GM21619 (cell line): ENCODE measurements around the gene NTSR1.

ENCODE experiments used
- ATAC-seq: cut with Tn5 transposase; IDR thresholded peaks from one replicate; pipeline ENCODE4 v1.9.1; 2021; ENCODE audit not compliant: unreplicated experiment

Gene NTSR1

DNA sequence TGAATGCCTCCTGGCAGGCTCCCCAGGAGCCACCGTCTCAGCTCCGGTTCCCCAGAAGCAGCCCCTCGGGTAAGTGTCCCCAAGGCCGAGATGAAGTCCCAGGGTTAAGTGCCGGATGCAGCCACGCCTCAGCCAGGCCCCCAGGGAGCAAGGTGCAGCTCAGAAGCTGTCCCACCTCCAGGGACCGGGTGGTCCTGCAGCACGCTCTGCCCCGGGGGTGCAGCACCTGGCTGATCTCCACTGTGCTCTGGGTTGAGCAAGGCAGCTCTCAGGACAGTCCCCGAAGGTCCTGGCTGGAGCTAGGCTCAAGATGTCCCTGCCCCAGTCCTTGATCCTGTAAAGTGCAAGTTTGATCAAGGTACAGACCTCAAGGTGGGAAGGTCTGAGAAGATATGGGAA, 15.1 kb upstream of the NTSR1 start:
- ATAC-seq, result no peak

- no peak for ATAC-seq
These were observed 14.5 kb upstream of the NTSR1 start for GRCh38 chr20:62694106-62694505.

GRCh38 chr20:62694868-62695267, 13.8 kb upstream of the NTSR1 start:
- ATAC-seq, result no peak

- no peak for ATAC-seq
These were observed 12.9 kb upstream of the NTSR1 start for GRCh38 chr20:62695448-62696414.

DNA sequence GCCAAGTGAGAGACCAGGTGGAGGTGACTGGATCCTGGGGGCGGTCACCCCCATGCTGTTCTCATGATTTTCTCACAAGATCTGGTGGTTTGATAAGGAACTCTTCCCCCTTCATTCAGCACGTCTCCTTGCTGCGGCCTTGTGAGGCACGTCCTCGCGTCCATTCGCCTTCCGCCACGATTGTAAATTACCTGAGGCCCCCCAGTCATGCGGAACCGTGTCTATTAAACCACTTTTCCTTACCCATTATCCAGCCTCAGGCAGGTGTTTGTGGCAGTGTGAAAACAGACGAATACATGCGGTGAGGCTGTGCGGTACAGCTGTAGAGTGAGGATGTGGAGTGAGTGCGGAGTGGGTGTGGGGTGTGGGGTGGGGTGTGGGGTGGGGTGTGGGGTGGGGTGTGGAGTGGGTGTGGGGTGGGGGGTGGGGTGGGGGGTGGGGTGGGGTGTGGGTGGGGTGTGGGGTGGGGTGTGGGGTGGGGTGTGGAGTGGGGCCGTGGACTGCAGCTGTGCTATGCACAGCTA, 12.1 kb upstream of the NTSR1 start:
- no peak for ATAC-seq

GRCh38 chr20:62696989-62697388, 11.6 kb upstream of the NTSR1 start:
- ATAC-seq, result no peak

- ATAC-seq, result no peak
These were observed 11.1 kb upstream of the NTSR1 start for GRCh38 chr20:62697468-62697912.

- no peak for ATAC-seq
These were observed 10.4 kb upstream of the NTSR1 start for GRCh38 chr20:62698231-62698630.

GRCh38 chr20:62699296-62699695, 9.3 kb upstream of the NTSR1 start:
- ATAC-seq, result no peak

DNA sequence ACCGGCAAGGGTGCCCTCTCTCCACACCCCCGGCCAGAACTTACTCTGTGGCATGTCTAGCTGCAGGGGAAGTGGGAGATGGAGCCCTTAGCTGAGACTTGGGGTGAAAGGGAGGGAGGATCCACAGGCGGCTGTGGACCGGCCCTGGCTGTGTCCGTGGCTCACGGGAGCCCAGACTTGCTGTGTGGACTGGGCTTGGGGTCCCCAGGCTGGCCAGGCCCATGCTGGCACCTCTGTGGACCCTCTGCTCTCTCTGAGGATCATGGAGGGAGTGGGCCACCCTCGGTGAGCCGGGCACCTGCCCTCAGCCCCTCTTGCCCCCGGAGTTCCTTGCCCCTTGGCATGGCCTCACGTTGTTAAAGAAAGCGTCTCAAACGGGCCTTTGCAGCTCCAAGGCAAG, 8.9 kb upstream of the NTSR1 start:
- ATAC-seq, result no peak

- ATAC-seq, result no peak
These were observed 8.2 kb upstream of the NTSR1 start for GRCh38 chr20:62700261-62700930.

- no peak for ATAC-seq
These were observed 7.2 kb upstream of the NTSR1 start for GRCh38 chr20:62701161-62702012.

GRCh38 chr20:62702013-62702300, 6.7 kb upstream of the NTSR1 start:
- no peak for ATAC-seq

DNA sequence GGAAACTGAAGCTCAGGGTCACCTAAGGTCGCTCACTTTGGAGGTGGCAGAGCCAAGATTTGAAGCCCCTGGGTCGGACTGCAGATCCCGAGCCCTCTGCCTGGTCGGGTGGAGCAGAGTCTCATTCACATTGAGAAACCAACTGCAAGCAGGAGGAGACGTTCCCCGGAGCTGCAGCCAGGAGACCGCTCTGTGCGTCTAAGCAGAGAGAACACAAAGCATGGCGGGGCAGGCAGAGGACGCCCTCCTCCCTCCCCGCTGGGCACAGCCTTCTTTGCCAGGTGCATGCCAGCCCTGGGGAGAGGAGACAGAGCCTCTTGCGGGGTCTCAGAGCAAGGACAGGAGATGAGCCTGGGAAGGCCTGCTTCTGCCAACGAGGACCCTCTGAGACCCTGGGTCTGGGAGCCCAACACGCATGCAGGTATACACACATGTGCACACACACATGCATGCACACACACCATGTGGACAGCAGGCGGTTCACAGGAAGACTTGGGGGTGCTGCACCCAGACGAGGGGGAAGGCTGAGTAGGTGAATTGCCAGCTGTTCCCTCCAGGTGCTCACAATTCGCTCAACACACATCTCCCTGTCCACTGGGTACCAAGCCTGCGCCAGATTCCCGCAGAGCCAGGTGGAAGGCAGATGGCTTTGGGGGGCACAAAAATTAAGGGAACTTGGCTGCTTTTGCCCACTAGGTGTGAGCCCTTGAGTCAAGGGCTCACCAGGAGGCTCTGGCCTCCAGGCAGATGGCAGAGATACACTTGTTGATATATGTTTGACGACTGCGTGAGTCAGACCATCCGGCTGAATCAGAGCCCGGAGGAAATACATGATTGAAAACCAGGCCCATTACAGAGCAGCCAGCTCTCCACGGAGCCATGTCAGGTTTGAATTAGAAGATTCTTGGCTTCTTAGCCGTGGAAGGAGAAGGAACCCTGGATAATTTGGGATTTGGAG, 5.5 kb upstream of the NTSR1 start:
- ATAC-seq, result no peak

DNA sequence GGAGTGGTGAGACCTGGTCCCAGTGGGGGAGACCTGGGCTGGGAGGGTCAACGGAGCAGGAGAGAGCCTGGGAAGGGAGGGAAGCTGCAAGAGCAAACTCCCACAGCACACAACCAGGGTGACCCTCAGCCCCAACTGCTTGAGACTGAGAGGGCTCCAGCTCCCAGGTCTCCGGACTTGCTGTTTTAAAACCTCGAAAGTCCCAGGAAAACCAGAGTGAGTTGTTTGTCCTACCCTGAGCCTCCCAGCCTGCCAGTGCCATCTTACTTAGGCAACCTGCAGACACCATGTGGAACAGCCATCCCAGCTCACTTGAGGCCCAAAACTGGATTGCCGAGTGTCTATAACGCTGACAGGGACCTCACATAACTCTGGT, 4.8 kb upstream of the NTSR1 start:
- ATAC-seq, result no peak

DNA sequence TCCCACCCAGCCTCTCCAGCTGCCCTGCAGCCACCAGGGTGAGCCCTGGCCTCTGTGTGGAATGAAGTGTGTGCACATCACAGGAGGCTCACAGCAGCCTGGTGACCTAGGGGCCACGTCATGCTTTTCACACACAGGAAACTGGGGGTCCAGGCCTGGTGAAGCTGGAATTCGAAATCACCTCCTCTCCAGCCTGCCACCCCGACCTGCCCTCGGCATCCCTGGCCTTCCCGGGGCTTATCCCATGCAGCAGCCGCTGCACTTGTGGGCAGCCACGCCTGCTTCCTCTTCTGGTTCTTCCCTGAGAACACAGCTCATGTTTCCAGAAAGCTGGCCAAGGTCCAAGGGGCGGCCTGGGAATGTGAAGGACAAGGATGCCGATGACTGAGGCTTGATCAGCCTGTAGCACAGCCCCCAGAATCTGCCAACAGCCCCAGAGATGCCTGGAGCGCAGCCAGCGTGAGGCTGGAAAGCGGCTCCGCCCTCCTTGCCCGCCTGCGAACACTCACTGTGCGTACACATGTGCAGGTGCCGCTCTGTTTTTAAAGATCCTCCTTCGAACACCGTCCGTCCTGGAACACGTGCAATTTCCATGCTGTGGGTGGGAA, 4.2 kb upstream of the NTSR1 start:
- no peak for ATAC-seq

GRCh38 chr20:62705627-62706026, 3.0 kb upstream of the NTSR1 start:
- no peak for ATAC-seq

- ATAC-seq, result no peak
These were observed 2.3 kb upstream of the NTSR1 start for GRCh38 chr20:62706344-62706743.

DNA sequence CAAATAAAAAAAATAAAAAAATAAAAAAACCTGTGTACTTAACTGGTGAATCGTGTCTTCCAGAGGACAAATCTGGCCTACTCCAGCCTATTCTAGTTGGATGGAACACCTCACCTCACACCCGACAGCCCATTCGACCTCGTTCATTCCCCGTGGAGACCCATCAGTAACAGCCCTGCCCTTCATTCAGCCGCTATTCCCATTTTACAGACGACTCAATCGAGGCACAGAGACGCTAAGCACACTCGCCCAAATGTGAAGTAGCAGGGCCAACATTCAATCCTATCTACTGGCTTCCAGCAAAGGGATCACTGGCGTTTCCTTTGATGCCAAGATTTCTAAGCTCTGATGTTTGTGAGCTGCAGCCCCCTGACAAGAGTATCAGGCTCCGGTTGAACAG, 1.8 kb upstream of the NTSR1 start:
- ATAC-seq, result no peak
